PC-9 (cell line): ENCODE results near the gene ENTR1. TPM values are rescaled to one million over a fixed set of nuclear protein-coding genes. Genes with fewer than 3 reads are reported as not detected.

Experiments
- BruUV-seq: library from RNA; stranded (reverse); fragments of 400-500 nt; replicated peaks from 2 replicates; lab custom pipeline; 2021; lab: Mats Ljungman, UMichigan
- CTCF ChIA-PET: fragments of 300-600 bp; sonication (Branson Sonifier 250); formaldehyde crosslinking; loops from one replicate; lab custom pipeline; 2022; ENCODE audit warnings: antibody characterized with exemption; lab: Charles Lee
- POLR2A ChIA-PET: fragments of 300-600 bp; sonication (Branson Sonifier 250); formaldehyde crosslinking; loops from one replicate; lab custom pipeline; 2022; ENCODE audit warnings: antibody characterized with exemption; ENCODE audit not compliant: unreplicated experiment; lab: Charles Lee
- DNase-seq, 2 experiments: peaks; one replicate each; pipeline versions ENCODE4 v3.0.0 to v3.0.0-alpha.2; 2015 to 2022; ENCODE audit warnings: mixed read lengths in 1 of 2
- H2AFZ ChIP-seq: fragments of 200-600 bp; sonication (generic); 2 replicates; pipeline ENCODE4 v1.8.1; 2017; ENCODE audit warnings: antibody characterized with exemption
- H3F3A ChIP-seq: fragments of 200-600 bp; sonication (generic); 2 replicates; pipeline ENCODE4 v1.8.1; 2017; ENCODE audit warnings: antibody characterized with exemption, mild to moderate bottlenecking, low read depth; ENCODE audit not compliant: insufficient read depth
- H3K27ac ChIP-seq: fragments of 200-600 bp; sonication (generic); 2 replicates; pipeline ENCODE4 v1.6.1; 2016; ENCODE audit warnings: mixed run types
- H3K27me3 ChIP-seq: fragments of 200-600 bp; sonication (generic); 2 replicates; pipeline ENCODE4 v1.6.1; 2016; ENCODE audit warnings: low read depth, mixed run types; ENCODE audit not compliant: insufficient read depth
- H3K36me3 ChIP-seq: fragments of 200-600 bp; sonication (generic); 2 replicates; pipeline ENCODE4 v1.6.1; 2016; ENCODE audit warnings: low read depth, mixed run types
- H3K4me1 ChIP-seq: fragments of 200-600 bp; sonication (generic); replicated peaks from 2 replicates; pipeline ENCODE4 v1.6.1; 2016; ENCODE audit warnings: mixed run types; ENCODE audit not compliant: insufficient read depth
- H3K4me2 ChIP-seq: fragments of 200-600 bp; sonication (generic); 2 replicates; pipeline ENCODE4 v1.6.1; 2017; ENCODE audit warnings: mixed run types
- H3K4me3 ChIP-seq: fragments of 200-600 bp; sonication (generic); 2 replicates; pipeline ENCODE4 v1.6.1; 2016; ENCODE audit warnings: mixed run types
- H3K79me2 ChIP-seq: fragments of 200-600 bp; sonication (generic); 2 replicates; pipeline ENCODE4 v1.6.1; 2017; ENCODE audit warnings: low read depth, mixed run types
- H3K9me2 ChIP-seq: fragments of 200-600 bp; sonication (generic); 2 replicates; pipeline ENCODE4 v1.8.1; 2017; ENCODE audit warnings: mild to moderate bottlenecking; ENCODE audit not compliant: insufficient read depth
- H3K9me3 ChIP-seq: fragments of 200-600 bp; sonication (generic); 2 replicates; pipeline ENCODE4 v1.8.1; 2016; ENCODE audit warnings: low read depth; ENCODE audit not compliant: insufficient read depth
- H4K20me1 ChIP-seq: fragments of 200-600 bp; sonication (generic); 2 replicates; pipeline ENCODE4 v1.8.1; 2017; ENCODE audit not compliant: insufficient read depth
- CTCF ChIP-seq: fragments of 200-600 bp; sonication (generic); conservative IDR thresholded peaks from 2 replicates; pipeline ENCODE4 v1.6.1; 2017; ENCODE audit warnings: mixed run types, antibody characterized with exemption, mild to moderate bottlenecking, moderate library complexity
- EZH2 ChIP-seq: fragments of 200-600 bp; sonication (generic); IDR thresholded peaks from 2 replicates; pipeline ENCODE4 v1.8.0; 2017; ENCODE audit warnings: antibody characterized with exemption, low read depth
- intact Hi-C: fragments of 100-400 bp; cut with micrococcal nuclease; formaldehyde crosslinking; loops from one replicate; pipeline ENCODE4 v1.10.0; 2022; ENCODE audit not compliant: unreplicated experiment
- total RNA-seq: library from RNA; stranded (reverse); gene quantifications from 2 replicates; pipeline ENCODE4 v1.2.3, GENCODE V29; 2021

The ENTR1 gene
- total RNA-seq, 1 experiment from 2014 or later, result 67.9 TPM

DNA sequence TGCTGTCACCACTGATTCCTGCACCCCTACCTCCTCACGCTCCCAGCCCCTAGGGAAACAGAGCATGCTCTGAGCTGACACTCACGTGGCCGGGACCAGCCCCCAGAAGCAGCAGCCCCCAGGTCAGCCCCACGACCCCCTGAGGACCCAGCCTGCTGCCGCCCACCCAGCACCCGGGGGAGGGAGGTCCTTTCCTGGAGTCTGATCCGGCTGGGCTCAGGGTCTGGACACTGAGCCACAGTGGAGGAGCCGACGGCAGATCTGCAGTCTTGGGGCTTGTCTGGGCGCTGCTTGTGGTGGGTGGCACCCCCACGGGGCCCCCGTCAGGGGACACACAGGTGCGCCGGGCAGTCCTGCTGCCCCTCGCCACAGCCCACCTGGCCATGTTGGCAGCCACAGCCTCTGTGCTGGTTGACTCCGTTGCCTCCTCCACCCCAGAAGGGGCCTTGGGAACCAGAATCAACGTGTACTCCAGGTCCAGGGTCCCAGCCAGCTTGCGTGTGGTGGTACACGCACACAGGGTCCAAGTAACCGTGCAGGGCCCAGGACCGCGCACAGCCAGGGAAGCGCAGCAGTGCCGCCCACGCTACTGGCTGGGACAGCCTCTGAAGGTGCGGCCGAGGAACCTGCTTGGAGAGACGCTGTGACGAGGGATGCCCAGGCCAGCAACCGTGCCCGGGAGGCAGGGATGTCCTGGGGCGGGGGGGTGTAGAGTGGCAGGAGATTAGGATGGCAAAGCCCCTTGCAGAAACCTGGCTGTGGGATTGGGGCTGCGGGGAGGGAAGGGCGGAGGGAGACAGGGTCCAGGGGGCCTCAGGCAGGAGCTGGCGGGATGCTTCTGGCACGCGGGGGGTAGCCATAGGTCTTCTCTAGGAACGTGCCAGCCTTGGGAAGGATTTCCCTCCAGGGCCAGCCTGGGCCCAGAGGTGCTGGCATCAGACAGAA is 50.4 kb downstream of the ENTR1 start:
- H3K9me2 ChIP-seq, result no peaks in the 10 kb centered on the region
- H3K27ac ChIP-seq, result no peak overlapping the region
- H3K4me2 ChIP-seq, result no peak overlapping the region
- no peaks in the 10 kb centered on the region for H3K9me3 ChIP-seq
- no peak for TF ChIP-seq EZH2
- no peak for TF ChIP-seq CTCF
- CTCF ChIA-PET, result no interaction called here
- POLR2A ChIA-PET, result no interaction called here
- H3K4me3 ChIP-seq, result no peak overlapping the region
- no peak for DNase-seq
- H3K36me3 ChIP-seq, result no peaks in the 10 kb centered on the region
- H3K79me2 ChIP-seq, result peaks cover 5% of the 10 kb centered on the region; the same call in 1 of the 2 replicates
- intact Hi-C loops, result no loop called here
- peaks cover 12% of the 10 kb centered on the region for H3K4me1 ChIP-seq
- H4K20me1 ChIP-seq, result no peaks in the 10 kb centered on the region
- H3F3A ChIP-seq, result no peaks in the 10 kb centered on the region
- no peaks in the 10 kb centered on the region for H3K27me3 ChIP-seq
- H2AFZ ChIP-seq, result no peak overlapping the region
- BruUV-seq, result no TSS peak

- peaks cover 8% of the 10 kb centered on the region for H3K4me1 ChIP-seq
- H4K20me1 ChIP-seq, result no peaks in the 10 kb centered on the region
- H3K4me3 ChIP-seq, result no peak overlapping the region
- no peaks in the 10 kb centered on the region for H3K9me2 ChIP-seq
- CTCF ChIA-PET, result no interaction called here
- no peaks in the 10 kb centered on the region for H3K27me3 ChIP-seq
- H3K79me2 ChIP-seq, result 0 out of 2 replicates have a peak, but pooled peaks cover 1% of the 10 kb centered on the region
- no peak overlapping the region for H3K27ac ChIP-seq
- no peak overlapping the region for H2AFZ ChIP-seq
- no peak overlapping the region for H3K4me2 ChIP-seq
- H3K9me3 ChIP-seq, result no peaks in the 10 kb centered on the region
- no peak for TF ChIP-seq CTCF
- no peak for TF ChIP-seq EZH2
- no peaks in the 10 kb centered on the region for H3K36me3 ChIP-seq
- BruUV-seq, result no TSS peak
- POLR2A ChIA-PET, result no interaction called here
- H3F3A ChIP-seq, result peaks cover 8% of the 10 kb centered on the region; the same call in 1 of the 2 replicates
- intact Hi-C loops, result no loop called here
- no peak for DNase-seq
Observed at GRCh38 chr9:136358888-136359287, 51.5 kb downstream of the ENTR1 start.

- ChIA-PET POLR2A (no interaction called here), CTCF (no interaction called here)
- H3F3A ChIP-seq, result peaks cover 12% of the 10 kb centered on the region; the same call in 1 of the 2 replicates
- H3K27ac ChIP-seq, result no peak overlapping the region
- H3K4me2 ChIP-seq, result no peak overlapping the region
- no peaks in the 10 kb centered on the region for H3K36me3 ChIP-seq
- no peaks in the 10 kb centered on the region for H3K79me2 ChIP-seq
- no peak for DNase-seq
- no peak overlapping the region for H3K4me3 ChIP-seq
- H4K20me1 ChIP-seq, result no peaks in the 10 kb centered on the region
- no peak for TF ChIP-seq CTCF
- no peak for TF ChIP-seq EZH2
- H2AFZ ChIP-seq, result no peak overlapping the region
- no peaks in the 10 kb centered on the region for H3K9me3 ChIP-seq
- no peaks in the 10 kb centered on the region for H3K27me3 ChIP-seq
- no peaks in the 10 kb centered on the region for H3K9me2 ChIP-seq
- H3K4me1 ChIP-seq, result peaks cover 5% of the 10 kb centered on the region; the same call in 1 of the 2 replicates
- BruUV-seq, result no TSS peak
- intact Hi-C loops, result no loop called here
Observed at GRCh38 chr9:136358016-136358415, 52.4 kb downstream of the ENTR1 start.
